Liver (tissue), 3 donors: Measurements from ENCODE around the gene DNAH17.

Source experiments
- CTCF ChIP-seq: fragments of 150-350 bp; IDR thresholded peaks from 2 replicates; pipeline ENCODE4 v1.5.1; 2017; ENCODE audit warnings: improper control_type of control experiment, low read depth, low read length; ENCODE audit not compliant: missing input control
- JUND ChIP-seq, 2 donors: IDR thresholded peaks; 2 replicates each; pipeline ENCODE4 v1.6.1; 2016; ENCODE audit warnings: antibody characterized with exemption in 2 of 2
- TAF1 ChIP-seq: conservative IDR thresholded peaks from 2 replicates; pipeline ENCODE4 v1.6.1; 2016; ENCODE audit warnings: antibody characterized with exemption, mild to moderate bottlenecking
- donor health status: healthy.
- donor health status: healthy.

- no peak for TF ChIP-seq TAF1
- no peak for TF ChIP-seq CTCF
- TF ChIP-seq JUND (IDR thresholded peaks at IDR 0.05) = no peak
Measured at GRCh38 chr17:78380370-78380769, 196.8 kb downstream of the DNAH17 start.
